Fibroblast of gingiva (primary cell): ENCODE results near the gene SHC1.

Experiments
- DNase-seq: peaks from one replicate; pipeline ENCODE4 v3.0.0-alpha.2; 2011; ENCODE audit warnings: low read depth

The SHC1 gene, protein sequence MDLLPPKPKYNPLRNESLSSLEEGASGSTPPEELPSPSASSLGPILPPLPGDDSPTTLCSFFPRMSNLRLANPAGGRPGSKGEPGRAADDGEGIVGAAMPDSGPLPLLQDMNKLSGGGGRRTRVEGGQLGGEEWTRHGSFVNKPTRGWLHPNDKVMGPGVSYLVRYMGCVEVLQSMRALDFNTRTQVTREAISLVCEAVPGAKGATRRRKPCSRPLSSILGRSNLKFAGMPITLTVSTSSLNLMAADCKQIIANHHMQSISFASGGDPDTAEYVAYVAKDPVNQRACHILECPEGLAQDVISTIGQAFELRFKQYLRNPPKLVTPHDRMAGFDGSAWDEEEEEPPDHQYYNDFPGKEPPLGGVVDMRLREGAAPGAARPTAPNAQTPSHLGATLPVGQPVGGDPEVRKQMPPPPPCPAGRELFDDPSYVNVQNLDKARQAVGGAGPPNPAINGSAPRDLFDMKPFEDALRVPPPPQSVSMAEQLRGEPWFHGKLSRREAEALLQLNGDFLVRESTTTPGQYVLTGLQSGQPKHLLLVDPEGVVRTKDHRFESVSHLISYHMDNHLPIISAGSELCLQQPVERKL

DNA sequence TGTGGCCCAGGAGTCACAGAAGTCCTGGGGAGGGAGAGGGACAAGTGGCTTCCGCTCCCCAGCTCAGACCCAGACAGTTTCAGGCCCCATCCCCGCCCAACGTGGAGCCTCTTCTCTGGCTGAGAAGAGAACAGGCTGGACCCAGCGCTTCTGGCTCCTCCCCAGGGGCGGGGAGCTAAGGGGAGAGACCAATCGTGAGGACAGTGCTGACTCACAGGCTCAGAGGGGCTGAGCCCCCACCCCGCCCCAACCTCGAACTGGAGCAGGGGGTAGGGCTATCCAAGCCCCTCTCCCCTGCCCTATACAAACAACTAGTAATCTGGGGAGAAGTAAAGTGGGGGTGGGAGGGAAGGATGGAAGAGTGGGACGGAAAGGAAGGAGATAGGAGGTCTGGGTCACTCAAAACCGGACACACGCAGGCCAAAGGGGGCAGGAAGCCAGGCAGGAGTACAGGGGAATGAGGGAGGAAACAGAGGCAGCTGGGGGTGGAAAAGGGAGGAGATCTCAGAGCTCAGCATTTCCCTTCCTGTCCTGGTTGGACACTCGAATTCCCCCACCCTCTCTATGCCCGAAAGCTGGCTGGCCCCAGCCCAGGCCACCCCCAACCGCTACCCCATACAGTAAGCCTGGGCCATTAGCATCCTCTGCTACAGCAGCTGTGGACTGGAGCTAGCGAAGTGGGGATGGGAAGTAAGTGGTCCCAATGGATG, at the start of gene SHC1:
SHC1 (minus strand) TSS at position 117 of the 710 bp plus-strand sequence. CDS start 221 bp downstream, outside the sequence.
- peak; percentile 96 for DNase-seq

DNA sequence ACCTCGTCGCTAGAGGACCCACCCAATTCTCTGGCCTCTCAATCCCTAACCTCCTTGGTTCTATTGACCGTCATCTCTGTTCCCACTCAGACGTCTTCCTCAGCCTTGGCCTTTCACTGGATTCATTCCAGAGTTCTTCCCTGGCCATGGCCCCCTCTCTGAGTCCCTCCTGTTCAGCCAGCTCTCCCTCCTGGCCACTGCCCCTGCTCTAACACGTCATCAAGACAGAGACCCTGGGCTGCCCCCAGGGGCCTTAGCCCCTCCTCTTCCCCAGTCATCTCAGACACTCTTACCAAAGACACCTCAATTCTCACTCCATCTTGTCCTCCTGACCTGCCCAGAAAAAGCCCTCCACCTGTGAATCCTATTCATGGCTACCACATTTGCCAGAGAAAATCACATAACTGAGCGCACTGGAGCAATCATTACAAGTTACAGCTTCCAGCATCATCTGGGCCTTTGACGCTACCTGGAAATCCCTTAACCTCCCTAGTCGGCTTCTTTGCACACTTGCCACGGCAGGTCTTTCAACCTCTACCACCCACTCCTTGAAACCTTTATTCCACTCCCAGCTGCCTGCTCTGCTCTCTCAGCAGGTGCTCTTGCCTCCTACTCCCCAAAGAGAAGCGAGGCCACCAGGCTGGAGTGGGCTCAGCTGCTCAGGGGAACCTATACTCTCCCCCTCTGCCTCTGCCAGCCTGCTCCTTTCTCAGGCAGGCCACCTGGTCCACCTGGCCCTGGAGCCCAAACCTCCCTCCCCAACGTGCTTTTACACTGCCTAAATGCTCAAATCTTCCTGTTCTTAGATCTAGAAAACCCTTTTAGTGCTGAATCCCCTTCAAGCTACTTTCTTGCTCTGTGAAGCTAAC, 49.1 kb upstream of the SHC1 start:
- no peak for DNase-seq

DNA sequence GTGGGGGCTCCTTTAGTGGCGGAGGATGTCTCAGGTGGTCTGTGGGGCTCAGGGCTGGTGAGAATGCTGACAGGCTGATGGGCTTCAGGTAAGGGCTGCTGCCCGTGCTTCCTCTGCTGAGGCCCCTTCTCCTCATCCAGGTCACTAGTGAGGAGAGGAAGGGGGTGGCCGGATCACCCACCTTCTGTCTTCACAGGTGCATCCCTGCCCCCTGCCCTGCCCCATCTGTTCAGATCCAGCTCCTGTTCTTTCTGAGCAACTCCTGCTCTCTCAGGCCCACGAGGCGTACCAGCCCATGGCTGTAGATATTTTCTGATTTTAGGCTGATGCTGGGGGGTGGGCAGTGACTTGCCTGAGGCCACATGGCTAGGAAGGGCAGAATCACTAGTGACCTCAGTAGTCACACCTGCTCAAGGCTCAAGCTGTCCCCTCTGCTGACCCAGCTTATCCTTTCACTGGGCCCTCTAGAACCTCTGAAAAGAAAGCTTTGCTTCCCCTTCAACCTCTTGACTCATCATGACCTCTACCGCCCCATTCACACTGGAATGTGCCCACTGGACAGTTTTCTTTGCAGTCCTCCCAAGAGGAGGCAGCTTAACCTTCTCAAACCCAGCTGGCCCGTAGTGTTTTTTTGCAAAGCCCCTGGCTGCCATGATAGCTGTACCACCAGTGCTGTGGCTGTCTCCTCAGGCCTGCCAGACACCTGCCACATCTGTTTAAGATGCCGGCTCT, 48.2 kb upstream of the SHC1 start:
- DNase-seq: no peak

DNA sequence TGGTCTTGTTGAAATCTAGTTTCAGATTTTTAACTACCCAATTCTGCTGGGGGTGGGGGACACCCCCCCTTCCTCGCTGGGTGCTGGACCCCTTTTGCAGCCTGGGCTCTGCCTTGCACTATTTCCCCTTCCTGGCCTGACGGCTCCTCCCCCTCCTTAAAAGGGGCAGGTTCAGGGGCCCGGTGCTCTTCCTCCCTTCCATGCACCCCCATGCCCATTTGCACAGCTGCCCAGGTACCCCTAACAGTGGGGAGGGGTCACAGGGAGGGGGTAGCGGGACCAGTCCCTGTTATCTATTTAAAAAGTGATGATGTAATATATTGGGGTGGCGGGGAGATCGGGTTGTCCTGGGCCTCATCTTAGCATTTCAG, 47.4 kb upstream of the SHC1 start:
- DNase-seq: no peak

DNA sequence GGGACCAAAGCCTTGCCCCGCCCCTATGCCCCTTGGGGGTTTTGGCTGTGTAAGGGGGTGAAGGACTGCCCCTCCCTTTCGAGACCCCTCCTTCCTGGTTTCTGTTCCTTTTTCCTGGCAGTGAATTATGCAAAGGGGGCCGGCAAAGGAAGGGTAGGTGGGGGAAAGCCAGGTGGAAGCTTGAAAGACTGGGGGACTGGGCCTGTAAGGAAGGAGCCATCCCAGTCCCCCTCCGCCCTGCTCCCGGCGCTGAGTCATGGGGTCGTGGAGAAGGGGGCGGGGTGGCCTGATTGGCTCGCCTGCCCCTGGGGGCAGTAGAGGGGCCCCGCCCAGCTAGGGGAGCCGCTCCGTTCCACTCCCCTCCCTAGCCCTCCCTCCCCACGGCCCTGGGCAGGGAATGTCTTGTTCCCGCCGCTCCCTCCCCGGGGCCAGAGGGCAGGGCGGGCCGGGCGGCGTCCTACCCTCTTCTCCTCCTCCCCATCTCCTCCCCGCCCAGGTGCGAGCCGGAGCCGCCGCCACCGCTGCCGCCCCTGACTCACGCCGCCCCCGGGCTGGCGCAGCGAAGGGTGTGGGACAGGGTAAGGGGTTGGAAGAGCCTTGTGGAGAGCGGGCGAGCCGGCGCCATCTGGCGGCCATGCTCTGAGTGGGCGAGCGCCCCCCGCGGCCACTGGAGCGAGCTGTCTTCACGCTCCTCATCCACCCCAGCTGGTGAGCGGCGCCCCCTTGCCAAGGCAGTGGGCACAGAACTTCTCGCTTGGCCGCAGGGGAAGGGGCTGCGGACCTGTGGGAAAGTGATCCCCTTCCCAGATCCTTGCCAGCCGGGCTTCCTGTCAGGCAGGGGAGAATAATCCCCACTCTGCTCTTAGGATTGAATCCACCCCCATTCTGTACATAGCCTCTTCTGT, 46.7 kb upstream of the SHC1 start:
- DNase-seq: peak; percentile 85

DNA sequence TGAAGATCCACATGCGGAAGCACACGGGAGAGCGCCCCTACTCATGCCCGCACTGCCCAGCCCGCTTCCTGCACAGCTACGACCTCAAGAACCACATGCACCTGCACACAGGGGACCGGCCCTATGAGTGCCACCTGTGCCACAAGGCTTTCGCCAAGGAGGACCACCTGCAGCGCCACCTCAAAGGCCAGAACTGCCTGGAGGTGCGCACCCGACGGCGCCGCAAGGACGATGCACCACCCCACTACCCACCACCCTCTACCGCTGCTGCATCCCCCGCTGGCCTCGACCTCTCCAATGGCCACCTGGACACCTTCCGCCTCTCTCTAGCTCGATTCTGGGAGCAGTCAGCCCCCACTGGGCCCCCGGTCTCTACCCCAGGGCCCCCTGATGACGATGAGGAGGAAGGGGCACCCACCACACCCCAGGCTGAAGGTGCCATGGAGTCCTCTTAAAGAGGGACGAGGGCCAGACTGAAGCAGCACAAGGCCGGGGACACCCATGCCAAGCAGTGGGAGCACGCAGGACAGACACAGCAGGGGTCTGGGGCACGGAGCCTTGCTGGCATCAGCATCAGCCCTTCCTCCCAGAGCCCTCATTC, 45.8 kb upstream of the SHC1 start:
- no peak for DNase-seq

DNA sequence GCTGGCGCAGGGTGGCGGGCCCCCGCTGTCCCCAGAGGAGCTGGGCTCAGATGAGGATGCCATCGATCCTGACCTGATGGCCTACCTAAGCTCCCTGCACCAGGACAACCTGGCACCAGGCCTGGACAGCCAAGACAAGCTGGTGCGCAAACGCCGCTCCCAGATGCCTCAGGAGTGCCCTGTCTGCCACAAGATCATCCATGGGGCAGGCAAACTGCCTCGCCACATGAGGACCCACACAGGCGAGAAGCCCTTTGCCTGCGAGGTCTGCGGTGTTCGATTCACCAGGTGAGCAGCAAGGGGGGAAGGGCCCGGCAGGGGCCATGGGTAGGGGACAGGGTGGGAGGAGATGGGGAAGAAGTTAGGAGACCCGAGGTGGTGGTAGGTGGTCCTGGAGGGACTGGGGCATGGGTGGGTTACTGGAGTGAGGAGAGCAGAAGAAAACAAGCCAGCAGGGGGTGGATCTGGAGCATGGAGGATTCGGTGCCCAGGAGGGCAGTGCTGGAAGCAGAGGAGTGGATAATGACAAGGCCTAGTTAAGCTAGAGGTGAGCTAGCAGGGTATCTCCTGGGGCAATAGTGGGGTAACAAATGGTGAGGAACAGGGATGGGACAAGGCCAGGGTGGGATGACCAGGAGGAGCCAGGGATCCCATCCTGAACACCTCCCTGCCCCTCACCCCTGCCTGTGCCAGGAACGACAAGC, 45.1 kb upstream of the SHC1 start:
- DNase-seq: no peak

DNA sequence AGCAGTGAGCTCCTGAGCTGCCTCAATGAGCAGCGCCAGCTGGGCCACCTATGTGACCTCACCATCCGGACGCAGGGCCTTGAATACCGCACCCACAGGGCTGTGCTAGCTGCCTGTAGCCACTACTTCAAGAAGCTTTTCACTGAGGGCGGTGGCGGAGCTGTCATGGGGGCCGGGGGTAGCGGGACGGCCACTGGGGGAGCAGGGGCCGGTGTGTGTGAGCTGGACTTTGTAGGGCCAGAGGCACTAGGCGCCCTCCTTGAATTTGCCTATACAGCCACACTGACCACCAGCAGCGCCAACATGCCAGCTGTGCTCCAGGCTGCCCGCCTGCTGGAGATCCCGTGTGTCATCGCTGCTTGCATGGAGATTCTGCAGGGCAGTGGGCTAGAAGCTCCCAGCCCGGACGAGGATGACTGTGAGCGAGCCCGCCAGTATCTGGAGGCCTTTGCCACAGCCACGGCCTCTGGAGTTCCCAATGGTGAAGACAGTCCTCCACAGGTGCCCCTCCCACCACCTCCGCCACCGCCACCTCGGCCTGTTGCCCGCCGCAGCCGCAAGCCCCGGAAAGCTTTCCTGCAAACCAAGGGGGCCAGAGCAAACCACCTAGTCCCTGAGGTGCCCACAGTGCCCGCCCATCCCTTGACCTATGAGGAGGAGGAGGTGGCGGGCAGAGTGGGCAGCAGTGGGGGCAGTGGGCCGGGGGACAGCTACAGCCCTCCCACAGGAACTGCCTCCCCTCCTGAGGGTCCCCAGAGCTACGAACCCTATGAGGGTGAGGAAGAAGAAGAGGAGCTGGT, 44.4 kb upstream of the SHC1 start:
- DNase-seq: no peak

DNA sequence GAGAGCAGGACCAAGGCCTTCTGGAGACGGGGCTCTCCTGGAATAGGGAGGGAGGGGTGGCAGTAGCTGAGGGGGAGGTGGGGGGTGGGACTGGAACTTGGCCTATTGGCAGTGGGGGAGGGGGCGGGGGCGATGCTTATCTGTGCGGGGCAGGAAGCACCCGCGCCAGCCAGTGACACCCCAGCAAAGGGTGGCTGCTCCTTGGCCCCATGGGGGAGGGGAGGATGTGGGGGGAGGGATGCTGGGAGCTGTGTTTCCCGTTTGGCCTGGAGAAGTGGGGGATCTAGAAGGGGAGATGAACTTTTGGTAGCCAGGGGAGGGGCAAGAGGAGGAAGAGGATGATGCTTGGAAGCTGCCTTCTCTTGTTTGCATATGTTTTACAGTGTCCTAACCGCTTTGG, 43.1 kb upstream of the SHC1 start:
- no peak for DNase-seq

DNA sequence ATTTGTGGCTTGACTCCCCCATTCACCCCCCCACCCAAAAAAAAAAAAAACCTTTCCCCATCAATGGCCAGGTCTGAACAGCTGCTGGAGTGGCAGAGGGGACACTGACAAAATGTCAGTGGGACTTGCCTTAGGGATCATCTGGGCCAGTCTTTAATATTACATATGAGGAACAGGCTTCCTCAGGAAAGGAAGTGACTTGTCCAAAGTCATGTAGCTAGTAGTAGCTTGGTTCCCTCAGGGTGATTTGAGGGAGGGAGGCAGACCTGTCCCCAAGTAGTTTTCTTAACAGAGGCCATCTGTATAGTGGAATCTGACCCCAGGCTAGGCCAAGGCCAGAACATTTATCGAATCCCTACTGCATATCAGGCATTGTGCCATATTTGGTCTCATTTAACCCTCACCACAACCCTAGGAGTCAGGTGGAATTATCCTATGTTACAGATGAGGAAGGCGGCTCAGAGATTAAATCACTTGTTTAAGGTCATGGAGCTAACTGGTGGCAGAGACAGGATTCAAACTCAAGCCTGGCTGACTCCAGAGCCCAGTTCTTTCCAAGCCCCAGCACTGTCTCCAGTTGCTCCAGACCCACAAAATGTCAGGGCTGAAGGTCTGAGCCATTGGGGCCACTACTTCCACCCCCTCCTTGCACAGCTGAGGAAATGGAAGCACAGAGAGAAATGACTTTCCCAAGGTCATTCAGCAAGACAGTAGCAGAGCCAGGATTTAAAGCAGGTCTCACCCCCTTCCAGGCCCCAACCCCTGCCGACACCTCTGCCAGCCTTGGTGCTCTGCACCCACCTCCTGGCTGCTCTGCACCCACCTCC, 42.4 kb upstream of the SHC1 start:
- DNase-seq: no peak

DNA sequence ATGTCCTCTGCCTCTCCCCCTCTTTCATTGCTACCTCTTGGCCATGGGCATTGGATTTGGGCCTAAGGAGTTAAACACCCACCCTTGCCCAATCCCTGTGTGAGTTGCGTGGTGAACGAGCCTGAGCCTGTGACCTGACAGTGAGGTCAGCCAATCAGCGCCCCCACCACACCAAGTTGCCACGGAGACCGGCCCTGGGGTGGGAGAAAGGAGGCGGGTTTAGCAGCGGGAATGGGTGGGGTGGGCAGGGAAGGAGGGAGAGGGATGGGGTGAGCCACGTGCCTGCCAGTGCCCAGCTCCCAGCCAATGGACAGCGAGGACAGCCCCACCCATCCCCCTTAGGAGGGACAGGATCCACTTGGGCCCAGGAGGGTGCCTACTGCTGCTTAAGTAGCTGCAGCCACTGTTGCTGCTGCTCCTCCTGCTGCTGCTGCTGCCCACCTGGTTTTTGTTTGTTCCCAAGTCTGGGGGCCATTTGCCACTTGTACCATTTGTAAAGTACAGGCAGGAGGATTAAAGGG, 41.5 kb upstream of the SHC1 start:
- peak; percentile 86 for DNase-seq

DNA sequence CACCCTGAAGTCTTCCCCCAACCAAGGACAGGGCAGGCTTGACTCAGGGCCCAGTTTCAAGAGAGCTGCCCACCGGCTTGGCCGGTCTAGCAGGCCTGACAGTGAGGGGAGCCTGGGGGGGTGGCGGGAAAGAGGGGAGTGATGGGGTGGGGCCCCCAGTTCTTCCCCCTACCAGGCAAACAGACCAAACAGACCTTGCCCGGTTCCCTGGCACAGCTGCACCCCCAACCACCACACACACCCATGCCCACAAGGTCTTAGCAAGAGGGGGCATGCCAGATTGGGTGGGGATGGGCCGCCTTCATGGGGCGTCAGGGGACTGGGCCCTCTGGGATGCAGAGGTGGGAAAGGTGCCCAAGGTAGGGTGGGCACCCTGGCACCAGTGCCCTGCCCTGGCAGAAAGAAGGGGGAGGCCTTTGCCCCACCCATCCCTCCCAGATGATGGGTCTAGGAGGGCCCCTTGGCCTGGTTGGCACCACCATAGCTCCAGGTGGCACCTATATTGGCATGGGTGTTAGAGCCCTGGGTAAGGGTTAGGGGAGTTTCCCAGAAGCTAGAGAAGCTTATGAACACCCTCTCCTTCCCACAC, 41.0 kb upstream of the SHC1 start:
- DNase-seq: no peak

DNA sequence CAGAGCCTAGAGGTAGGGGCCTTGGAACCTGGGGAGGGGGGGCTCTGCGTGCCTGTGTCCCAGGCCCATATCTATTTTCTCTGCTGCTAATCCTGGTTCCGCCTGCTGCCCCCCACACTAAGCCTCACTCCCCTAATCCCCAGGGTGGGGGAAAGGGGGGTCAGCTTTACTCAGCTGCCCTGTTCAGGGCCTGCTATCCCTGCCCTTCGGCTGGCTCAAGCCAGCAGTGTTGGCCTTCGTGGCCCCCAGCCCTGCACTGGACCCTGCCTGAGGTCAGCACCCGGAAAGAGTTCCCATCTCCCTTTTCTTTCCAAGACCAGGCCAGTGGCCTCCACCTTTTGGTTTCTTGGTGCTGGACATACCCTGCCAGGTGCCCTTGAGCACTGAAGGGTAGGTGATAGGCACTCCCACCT, 40.5 kb upstream of the SHC1 start:
- no peak for DNase-seq

DNA sequence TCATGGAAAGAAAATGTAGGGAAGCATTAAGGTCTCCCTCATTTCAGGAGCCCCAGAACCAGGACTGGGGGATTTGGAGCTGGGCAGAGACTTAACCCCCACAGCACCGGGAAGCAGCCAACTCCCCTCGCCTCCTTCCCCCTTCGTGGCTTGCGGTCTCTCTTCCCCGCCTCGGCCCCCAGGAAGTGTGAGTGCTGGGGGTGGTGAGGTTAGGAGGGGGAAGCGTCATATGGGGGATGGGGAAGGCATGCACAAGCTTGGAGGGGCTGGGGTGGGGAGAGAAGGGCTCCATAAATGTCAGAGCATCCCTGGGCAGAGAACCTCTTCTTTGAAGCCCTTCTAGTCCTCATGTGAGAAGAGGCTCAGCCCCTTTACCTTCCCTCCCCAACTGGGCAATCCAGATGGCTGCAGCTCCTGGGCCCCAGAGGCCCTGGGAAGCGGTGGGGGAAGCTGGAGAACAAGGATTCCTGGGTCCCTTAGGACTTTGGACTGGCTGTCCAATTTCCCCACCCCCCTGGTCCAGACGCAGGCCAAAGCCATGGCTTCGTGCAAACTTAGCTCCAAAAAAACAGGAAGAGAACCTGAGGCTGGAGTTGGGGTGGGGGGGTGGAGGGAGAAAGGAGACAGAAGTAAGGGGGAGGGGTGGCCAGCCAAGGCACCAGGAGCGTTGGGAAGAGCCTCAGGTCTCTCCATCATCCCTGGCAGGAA, 39.8 kb upstream of the SHC1 start:
- DNase-seq: no peak

DNA sequence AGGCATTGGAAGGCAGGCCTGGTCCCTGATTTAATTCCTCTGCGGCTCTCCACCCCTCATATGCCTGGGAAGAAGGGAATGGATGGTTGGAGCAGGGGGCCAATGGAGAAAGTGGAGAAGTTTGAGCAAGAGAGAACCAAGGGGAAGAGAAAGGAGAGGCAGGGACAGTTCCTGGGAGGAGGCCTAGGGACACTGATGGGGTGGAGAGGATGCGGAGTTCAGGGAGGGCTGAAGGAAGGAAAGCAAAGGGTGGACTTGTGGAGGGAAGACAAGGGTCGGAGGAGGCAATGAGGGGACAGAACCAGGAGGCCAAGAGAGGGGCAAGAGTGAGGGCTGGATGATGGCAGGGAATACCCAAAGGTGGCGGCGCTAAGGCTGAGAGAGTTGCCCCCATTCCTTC, 39.2 kb upstream of the SHC1 start:
- no peak for DNase-seq

DNA sequence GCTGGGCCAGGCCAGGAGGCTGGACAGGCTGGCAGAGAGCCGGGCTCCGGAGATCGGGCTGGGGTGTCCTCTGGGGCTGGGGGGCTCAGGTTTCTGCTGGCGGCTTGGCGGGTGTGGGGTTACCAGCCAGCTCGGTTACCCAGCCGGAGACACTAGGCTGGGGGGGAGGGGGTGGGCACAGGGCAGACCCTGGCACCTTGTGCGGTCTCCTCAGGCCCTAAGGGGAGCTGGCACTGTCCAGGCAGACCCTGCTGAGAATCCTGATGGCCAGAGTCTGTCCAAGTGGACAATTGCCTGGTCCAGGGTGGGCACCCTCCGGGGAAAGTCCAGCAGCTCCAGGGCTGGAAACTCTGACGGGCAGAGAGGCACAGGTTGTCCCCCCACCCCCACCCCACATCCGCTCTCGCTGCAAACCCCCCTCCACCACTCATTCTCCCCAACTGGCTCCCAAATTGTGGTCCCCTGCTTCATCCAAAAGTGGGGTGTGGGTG, 38.7 kb upstream of the SHC1 start:
- DNase-seq: no peak
